HG03432 (cell line): Measurements from ENCODE around the gene KRT74.
"Not testable (repeated sequence)": the region's sequence is repeated elsewhere in the genome, so short reads cannot be mapped to it uniquely, and the experiment has no call there.

ENCODE experiments used
- ATAC-seq: cut with Tn5 transposase; IDR thresholded peaks from one replicate; pipeline ENCODE4 v1.9.1; 2021; ENCODE audit warnings: mild to moderate bottlenecking, moderate library complexity; ENCODE audit not compliant: unreplicated experiment

Gene KRT74

GRCh38 chr12:52603314-52603713 is 29.7 kb upstream of the KRT74 start:
- no peak for ATAC-seq

- no peak for ATAC-seq
Observed at GRCh38 chr12:52602552-52602951, 28.9 kb upstream of the KRT74 start.

GRCh38 chr12:52601671-52602070 is 28.0 kb upstream of the KRT74 start:
- ATAC-seq, result no peak

- no peak for ATAC-seq
Observed at GRCh38 chr12:52600941-52601481, 27.4 kb upstream of the KRT74 start, which contains the start of gene KRT72. Gene KRT72 (minus strand): TSS chr12:52601463. CDS start chr12:52601452, 11 bp downstream.

- ATAC-seq, result no peak
Observed at GRCh38 chr12:52600475-52600874, 26.8 kb upstream of the KRT74 start.

- no peak for ATAC-seq
Observed at GRCh38 chr12:52600071-52600470, 26.4 kb upstream of the KRT74 start.

- ATAC-seq, result no peak
Observed at GRCh38 chr12:52598966-52599365, 25.3 kb upstream of the KRT74 start.

- ATAC-seq, result not testable (repeated sequence)
Observed at GRCh38 chr12:52594237-52594636, 20.6 kb upstream of the KRT74 start.

GRCh38 chr12:52591521-52591920 is 17.9 kb upstream of the KRT74 start:
- ATAC-seq, result no peak

- ATAC-seq, result no peak
Observed at GRCh38 chr12:52590021-52590420, 16.4 kb upstream of the KRT74 start.

GRCh38 chr12:52587563-52587962 is 13.9 kb upstream of the KRT74 start:
- ATAC-seq, result no peak

GRCh38 chr12:52585946-52586345 is 12.3 kb upstream of the KRT74 start:
- ATAC-seq, result no peak

GRCh38 chr12:52585066-52585465 is 11.4 kb upstream of the KRT74 start:
- no peak for ATAC-seq

GRCh38 chr12:52584156-52584682 is 10.6 kb upstream of the KRT74 start:
- ATAC-seq, result no peak

- ATAC-seq, result no peak
Observed at GRCh38 chr12:52582971-52583456, 9.4 kb upstream of the KRT74 start.

GRCh38 chr12:52582486-52582885 is 8.8 kb upstream of the KRT74 start:
- ATAC-seq, result no peak

- no peak for ATAC-seq
Observed at GRCh38 chr12:52581481-52581880, 7.8 kb upstream of the KRT74 start.

GRCh38 chr12:52581066-52581465 is 7.4 kb upstream of the KRT74 start:
- ATAC-seq, result no peak

- no peak for ATAC-seq
Observed at GRCh38 chr12:52580496-52580895, 6.9 kb upstream of the KRT74 start.

- ATAC-seq, result no peak
Observed at GRCh38 chr12:52579468-52580465, 6.1 kb upstream of the KRT74 start.

- no peak for ATAC-seq
Observed at GRCh38 chr12:52578469-52578868, 4.8 kb upstream of the KRT74 start.

- no peak for ATAC-seq
Observed at GRCh38 chr12:52577316-52577715, 3.7 kb upstream of the KRT74 start.
